ENCODE measurements around the gene GSTA4. TPM values are rescaled to one million over a fixed set of nuclear protein-coding genes. Genes with fewer than 3 reads are reported as not detected.

Gene GSTA4
- total RNA-seq, 1 experiment from 2014 or later: 29.5 TPM

GRCh38 chr6:52966101-52966500 lies 29.0 kb downstream of the GSTA4 start:
- H3K27me3 Mint-ChIP-seq (ENCODE audit: insufficient read depth, unreplicated experiment): no peaks in the 10 kb centered on the region
- ChIA-PET POLR2A (no interaction called here), CTCF (no interaction called here)
- H3K36me3 ChIP-seq (ENCODE audit: control insufficient read depth, insufficient read depth, low read length): no peaks in the 10 kb centered on the region
- H3K9me3 Mint-ChIP-seq (ENCODE audit: unreplicated experiment): no peaks in the 10 kb centered on the region
- TF ChIP-seq, protein P1, sequence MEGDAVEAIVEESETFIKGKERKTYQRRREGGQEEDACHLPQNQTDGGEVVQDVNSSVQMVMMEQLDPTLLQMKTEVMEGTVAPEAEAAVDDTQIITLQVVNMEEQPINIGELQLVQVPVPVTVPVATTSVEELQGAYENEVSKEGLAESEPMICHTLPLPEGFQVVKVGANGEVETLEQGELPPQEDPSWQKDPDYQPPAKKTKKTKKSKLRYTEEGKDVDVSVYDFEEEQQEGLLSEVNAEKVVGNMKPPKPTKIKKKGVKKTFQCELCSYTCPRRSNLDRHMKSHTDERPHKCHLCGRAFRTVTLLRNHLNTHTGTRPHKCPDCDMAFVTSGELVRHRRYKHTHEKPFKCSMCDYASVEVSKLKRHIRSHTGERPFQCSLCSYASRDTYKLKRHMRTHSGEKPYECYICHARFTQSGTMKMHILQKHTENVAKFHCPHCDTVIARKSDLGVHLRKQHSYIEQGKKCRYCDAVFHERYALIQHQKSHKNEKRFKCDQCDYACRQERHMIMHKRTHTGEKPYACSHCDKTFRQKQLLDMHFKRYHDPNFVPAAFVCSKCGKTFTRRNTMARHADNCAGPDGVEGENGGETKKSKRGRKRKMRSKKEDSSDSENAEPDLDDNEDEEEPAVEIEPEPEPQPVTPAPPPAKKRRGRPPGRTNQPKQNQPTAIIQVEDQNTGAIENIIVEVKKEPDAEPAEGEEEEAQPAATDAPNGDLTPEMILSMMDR (IDR thresholded peaks at IDR 0.05; ENCODE audit: insufficient read depth in 1 of 2, low read depth in 1 of 2, low read length in 1 of 2, severe bottlenecking in 1 of 2, unreplicated experiment in 1 of 2): no peak
- H3K4me1 Mint-ChIP-seq (ENCODE audit: low read depth, unreplicated experiment): peaks cover 12% of the 10 kb centered on the region
- no TSS peak for BruUV-seq (replicated peaks)
- no peak for DNase-seq
- no peaks in the 10 kb centered on the region for H3K9me3 ChIP-seq
- no peaks in the 10 kb centered on the region for H3K27me3 ChIP-seq (replicated peaks; ENCODE audit: control insufficient read depth, insufficient read depth, low read length)
- no peak overlapping the region for H3K4me3 Mint-ChIP-seq (ENCODE audit: unreplicated experiment)
- H3K4me3 ChIP-seq (ENCODE audit: low read depth, low read length): no peak overlapping the region
- intact Hi-C loops (cut with micrococcal nuclease; ENCODE audit: unreplicated experiment): no loop called here
- no peak overlapping the region for H3K27ac Mint-ChIP-seq (ENCODE audit: unreplicated experiment)
- H3K36me3 Mint-ChIP-seq (ENCODE audit: insufficient read depth, unreplicated experiment): no peaks in the 10 kb centered on the region
- peaks cover 9% of the 10 kb centered on the region; the same call in 1 of the 2 replicates for H3K4me1 ChIP-seq

GRCh38 chr6:52965380-52965779 lies 29.7 kb downstream of the GSTA4 start:
- Histone ChIP-seq H3K4me1 (peaks cover 9% of the 10 kb centered on the region; the same call in 1 of the 2 replicates), H3K9me3 (no peaks in the 10 kb centered on the region), H3K27me3 (replicated peaks; ENCODE audit: control insufficient read depth, insufficient read depth, low read length) (no peaks in the 10 kb centered on the region), H3K4me3 (ENCODE audit: low read depth, low read length) (no peak overlapping the region), H3K36me3 (ENCODE audit: control insufficient read depth, insufficient read depth, low read length) (no peaks in the 10 kb centered on the region)
- Mint-ChIP-seq H3K27me3 (ENCODE audit: insufficient read depth, unreplicated experiment) (no peaks in the 10 kb centered on the region), H3K27ac (ENCODE audit: unreplicated experiment) (no peak overlapping the region), H3K9me3 (ENCODE audit: unreplicated experiment) (no peaks in the 10 kb centered on the region), H3K36me3 (ENCODE audit: insufficient read depth, unreplicated experiment) (no peaks in the 10 kb centered on the region), H3K4me1 (ENCODE audit: low read depth, unreplicated experiment) (peaks cover 12% of the 10 kb centered on the region), H3K4me3 (ENCODE audit: unreplicated experiment) (no peak overlapping the region)
- no TSS peak for BruUV-seq (replicated peaks)
- ChIA-PET CTCF (no interaction called here), POLR2A (no interaction called here)
- no peak for DNase-seq
- TF ChIP-seq, protein P1 (IDR thresholded peaks at IDR 0.05; ENCODE audit: insufficient read depth in 1 of 2, low read depth in 1 of 2, low read length in 1 of 2, severe bottlenecking in 1 of 2, unreplicated experiment in 1 of 2): no peak
- intact Hi-C loops (cut with micrococcal nuclease; ENCODE audit: unreplicated experiment): no loop called here

DNA sequence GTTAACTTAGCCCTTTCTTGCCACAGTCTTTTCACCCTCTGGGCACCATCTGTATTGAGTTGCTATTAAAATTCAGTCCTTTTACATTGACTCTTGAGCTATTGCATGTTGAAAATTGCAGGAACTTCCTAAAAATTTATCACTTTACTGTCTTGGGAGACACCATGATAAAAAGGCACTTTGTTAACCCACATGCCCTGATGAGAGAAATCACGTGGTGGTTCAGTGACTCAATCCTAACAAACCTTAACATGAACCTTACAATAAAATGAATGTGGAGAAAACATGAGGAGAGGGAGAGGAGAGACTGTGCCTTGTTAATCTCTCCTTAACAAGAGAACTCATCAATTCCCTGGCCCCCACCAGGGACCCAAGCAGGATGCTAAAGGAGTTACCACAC lies 30.8 kb downstream of the GSTA4 start:
- CTCF ChIA-PET: no interaction called here
- no peak for DNase-seq
- H3K36me3 Mint-ChIP-seq (ENCODE audit: insufficient read depth, unreplicated experiment): no peaks in the 10 kb centered on the region
- no peak overlapping the region for H3K27ac Mint-ChIP-seq (ENCODE audit: unreplicated experiment)
- H3K4me1 Mint-ChIP-seq (ENCODE audit: low read depth, unreplicated experiment): peaks cover 3% of the 10 kb centered on the region
- no TSS peak for BruUV-seq (replicated peaks)
- H3K9me3 Mint-ChIP-seq (ENCODE audit: unreplicated experiment): no peaks in the 10 kb centered on the region
- POLR2A ChIA-PET: no interaction called here
- Histone ChIP-seq H3K27me3 (replicated peaks; ENCODE audit: control insufficient read depth, insufficient read depth, low read length) (no peaks in the 10 kb centered on the region), H3K4me3 (ENCODE audit: low read depth, low read length) (no peak overlapping the region), H3K36me3 (ENCODE audit: control insufficient read depth, insufficient read depth, low read length) (no peaks in the 10 kb centered on the region), H3K4me1 (peaks cover 9% of the 10 kb centered on the region; the same call in 1 of the 2 replicates), H3K9me3 (no peaks in the 10 kb centered on the region)
- intact Hi-C loops (cut with micrococcal nuclease; ENCODE audit: unreplicated experiment): no loop called here
- H3K27me3 Mint-ChIP-seq (ENCODE audit: insufficient read depth, unreplicated experiment): no peaks in the 10 kb centered on the region
- no peak overlapping the region for H3K4me3 Mint-ChIP-seq (ENCODE audit: unreplicated experiment)
- TF ChIP-seq, protein P1 (IDR thresholded peaks at IDR 0.05; ENCODE audit: insufficient read depth in 1 of 2, low read depth in 1 of 2, low read length in 1 of 2, severe bottlenecking in 1 of 2, unreplicated experiment in 1 of 2): no peak

All from Caco-2 (cell line).